GM19099 (cell line): ENCODE measurements around the gene ASB4.

Experiments
- POLR2A ChIP-seq: IDR thresholded peaks from 3 replicates; pipeline ENCODE4 v1.6.1; 2011; ENCODE audit warnings: low read depth; ENCODE audit not compliant: insufficient read length; ENCODE audit errors: extremely low read depth

ASB4 gene, protein sequence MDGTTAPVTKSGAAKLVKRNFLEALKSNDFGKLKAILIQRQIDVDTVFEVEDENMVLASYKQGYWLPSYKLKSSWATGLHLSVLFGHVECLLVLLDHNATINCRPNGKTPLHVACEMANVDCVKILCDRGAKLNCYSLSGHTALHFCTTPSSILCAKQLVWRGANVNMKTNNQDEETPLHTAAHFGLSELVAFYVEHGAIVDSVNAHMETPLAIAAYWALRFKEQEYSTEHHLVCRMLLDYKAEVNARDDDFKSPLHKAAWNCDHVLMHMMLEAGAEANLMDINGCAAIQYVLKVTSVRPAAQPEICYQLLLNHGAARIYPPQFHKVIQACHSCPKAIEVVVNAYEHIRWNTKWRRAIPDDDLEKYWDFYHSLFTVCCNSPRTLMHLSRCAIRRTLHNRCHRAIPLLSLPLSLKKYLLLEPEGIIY

DNA sequence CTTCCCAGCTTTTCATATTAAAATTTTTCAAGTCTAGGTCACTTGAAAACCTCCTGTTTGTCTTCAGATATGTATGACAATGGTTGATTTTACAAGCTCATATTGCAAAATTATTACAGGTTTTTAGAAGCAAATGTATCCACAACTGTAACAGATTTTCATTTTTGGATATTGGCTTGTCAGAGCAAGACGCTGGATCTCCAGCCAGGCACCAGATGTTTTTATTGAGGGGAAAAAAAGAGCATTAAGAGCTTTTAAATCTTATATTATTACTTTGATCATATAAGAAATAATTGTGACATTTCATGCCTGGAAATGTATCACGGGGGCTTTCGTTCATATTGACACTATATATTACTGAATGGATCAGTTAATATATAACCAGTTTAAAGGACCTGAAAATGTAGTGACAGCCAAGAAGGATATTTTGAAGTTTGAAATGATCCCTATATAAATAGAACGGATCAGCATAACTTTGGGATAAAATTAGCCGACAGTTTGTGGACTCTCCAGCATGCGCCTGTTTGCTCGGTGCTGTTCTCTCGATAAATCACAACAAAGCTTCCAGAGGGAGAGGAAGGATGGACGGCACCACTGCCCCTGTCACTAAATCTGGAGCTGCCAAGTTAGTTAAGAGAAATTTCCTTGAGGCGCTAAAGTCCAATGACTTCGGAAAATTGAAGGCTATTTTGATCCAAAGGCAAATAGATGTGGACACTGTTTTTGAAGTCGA is at the start of gene ASB4:
TSS of gene ASB4 (plus strand) at position 553 of the 733 bp plus-strand sequence. CDS start at position 582, 29 bp downstream.
- TF ChIP-seq POLR2A = no peak

DNA sequence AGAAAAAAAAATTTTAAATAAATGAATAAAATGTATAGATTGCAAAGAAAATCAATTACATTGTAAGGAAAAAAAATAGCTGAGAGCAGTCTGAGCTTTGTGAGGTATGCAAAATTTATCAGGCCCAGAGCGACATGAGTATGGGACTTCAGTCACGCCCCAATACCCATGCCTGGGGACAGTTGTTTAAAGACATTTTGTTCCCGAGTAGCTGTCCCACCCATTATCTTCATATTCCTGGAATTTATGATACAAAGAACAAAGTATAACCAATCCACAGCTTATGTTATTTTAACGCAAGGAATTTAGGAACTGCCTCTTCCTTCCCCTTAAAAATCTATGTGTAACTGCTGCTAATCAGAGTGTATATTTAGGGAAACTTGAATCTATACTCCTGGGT is 49.3 kb upstream of the ASB4 start:
- TF ChIP-seq POLR2A = no peak

DNA sequence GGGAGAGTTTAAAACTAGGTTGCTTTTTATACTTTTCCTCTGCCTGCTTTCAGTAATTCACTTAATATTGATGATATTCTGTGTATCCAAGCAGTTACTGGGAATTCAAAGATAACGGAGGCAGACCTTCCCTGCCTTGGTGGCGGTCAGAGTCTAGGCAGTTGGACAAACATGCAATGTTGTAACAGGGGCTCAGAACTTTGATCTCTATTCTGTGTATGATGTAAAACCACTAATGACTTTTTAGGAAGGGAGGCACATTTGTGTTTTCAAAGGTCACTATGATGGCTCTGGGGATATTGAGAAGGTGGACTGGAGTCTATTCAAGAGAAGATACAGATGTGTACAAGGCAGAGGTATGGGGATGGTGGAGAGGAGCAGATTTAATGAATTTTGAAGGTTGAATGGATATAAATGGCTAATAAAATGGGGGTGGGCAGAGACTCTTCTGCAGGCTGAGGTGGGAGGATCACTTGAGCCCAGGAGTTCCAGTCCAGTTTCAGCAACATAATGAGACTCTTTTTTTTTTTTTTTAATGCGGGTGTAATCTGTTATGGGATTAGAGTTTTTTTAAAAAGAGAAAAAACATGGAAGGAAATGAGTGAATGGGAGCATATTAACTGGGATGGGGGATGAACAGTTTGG is 45.2 kb upstream of the ASB4 start:
- no peak for TF ChIP-seq POLR2A

DNA sequence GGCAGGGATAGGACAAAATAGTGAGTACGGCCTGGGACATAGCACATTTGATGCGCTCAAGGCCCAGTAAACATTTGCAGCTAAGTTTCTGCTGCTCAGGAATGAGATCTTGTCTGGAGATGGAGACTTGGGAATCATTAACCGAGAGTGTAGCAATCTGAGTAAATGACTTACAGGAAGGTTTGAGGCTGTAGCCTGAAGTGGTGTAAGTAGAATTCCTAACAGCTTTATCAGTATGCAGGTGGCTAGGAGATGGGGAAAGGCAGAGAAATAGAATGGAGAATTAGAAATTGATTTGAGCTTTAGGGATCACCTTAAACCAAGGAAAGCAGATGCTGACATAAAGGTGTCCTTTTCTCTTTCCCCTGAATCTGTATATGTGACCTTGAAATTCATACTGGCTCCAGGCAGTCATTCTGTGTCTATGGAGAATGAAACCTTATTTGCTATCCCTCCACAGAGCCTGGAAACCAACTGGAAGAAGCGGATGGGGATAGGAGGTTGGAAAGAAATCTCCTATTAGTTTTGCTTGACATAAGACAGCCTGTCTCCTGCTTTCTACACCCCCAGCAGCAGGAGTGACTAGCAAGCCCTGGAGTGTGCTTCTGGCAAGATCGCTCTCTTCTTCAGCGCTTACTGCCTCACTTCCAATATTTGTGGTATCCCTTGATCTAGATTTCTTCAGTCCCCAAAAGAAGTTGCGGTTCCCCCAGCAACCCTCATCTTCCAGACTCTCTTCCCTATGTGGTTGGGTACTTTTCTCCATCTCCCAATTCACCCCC is 44.5 kb upstream of the ASB4 start:
- TF ChIP-seq POLR2A = no peak

- no peak for TF ChIP-seq POLR2A
Observed at GRCh38 chr7:95444796-95445195, 40.9 kb upstream of the ASB4 start.

- no peak for TF ChIP-seq POLR2A
Observed at GRCh38 chr7:95446618-95447017, 39.1 kb upstream of the ASB4 start.

DNA sequence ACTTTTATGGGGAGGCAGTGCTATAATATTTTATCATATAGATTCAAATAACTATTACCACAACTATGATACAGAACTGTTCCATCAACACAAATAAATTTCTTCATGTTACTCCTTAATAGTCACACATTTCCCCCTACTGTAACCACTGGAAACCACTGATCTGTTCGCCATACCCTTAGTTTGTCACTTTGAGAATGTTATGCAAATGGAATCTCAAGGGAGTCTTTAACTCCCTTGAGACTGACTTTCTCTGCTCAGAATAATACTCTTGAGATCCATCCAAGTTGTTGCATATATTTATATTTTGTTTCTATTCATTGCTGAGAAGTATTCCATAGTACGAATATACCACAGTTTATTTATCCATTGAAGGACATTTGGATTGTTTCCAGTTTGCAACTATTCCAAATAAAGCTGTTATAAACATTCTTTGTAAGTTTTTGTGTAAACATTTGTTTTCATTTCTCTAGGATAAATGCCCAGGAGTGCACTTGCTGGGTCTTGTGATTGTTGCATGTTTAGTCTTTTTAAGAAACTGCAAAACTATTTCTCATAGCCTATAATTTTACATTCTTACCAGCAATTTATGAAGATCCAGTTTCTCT is 31.2 kb upstream of the ASB4 start:
- no peak for TF ChIP-seq POLR2A

GRCh38 chr7:95457947-95458346 is 27.8 kb upstream of the ASB4 start:
- TF ChIP-seq POLR2A = no peak

GRCh38 chr7:95467912-95468607 is 17.7 kb upstream of the ASB4 start:
- TF ChIP-seq POLR2A = no peak

- TF ChIP-seq POLR2A = no peak
Observed at GRCh38 chr7:95469187-95469586, 16.6 kb upstream of the ASB4 start.

DNA sequence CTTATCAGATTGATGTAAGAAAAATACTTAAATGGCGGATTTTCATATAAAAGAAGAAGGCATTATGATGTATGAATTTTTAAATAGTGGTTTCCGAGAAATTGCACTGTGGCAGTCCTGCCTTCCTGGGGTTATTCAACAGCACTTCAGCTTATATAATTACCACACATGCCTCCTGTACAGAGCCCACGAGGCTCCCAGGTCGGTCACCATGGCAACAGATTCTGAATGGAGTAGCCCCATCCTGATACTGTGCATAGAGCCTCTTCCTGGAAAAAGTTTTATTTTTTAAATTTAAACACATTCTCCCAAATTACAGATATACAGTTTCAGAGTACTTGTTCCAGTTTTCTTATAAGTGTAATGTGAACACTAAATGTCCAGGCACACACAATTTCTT is 15.9 kb upstream of the ASB4 start:
- TF ChIP-seq POLR2A = no peak

DNA sequence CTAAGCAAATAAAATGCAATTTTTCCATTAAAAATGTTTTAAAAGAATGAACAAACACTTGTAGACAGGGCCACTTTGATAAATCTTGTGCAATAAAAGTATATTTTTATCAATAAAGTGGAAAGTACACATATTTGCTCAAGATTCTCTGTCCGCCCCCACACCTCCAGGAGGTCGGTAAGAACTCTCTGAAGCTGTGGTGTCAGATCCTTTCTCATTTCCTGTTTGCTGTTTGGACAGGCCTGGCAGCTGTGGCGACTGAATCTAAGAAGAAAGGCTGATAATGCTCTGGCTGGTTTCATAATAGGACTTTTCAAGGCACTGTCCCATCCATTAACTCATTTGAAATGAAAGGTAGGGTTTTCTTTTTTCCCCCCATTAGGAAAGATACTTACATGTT is 15.3 kb upstream of the ASB4 start:
- TF ChIP-seq POLR2A = no peak

DNA sequence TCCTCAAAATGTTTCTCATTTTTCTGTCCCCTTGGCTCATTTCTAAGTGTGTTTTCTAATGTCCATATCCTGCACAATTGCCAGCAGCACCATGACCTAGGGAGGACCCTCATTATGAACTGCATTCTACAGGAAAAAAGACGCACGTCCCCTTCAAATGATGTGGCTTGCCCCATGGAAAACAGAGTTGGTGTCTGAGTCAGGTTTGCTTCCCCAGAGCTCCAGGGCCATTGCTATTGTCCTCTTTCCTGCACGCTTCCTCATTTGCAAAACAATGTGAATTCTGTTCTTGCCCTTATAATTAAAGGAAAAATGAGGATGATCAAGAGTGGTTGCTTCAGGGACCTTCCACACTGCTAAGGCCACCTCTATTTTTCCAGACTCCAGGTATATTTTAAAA is 14.7 kb upstream of the ASB4 start:
- no peak for TF ChIP-seq POLR2A
